Upper lobe of right lung (tissue), 1 donor: ENCODE results near the gene TMEM30A. TPM values are rescaled to one million over a fixed set of nuclear protein-coding genes. Genes with fewer than 3 reads are reported as not detected.
A peak's percentile ranks its signal among the peaks of the same experiment; 100 is the strongest.

Experiments
- ATAC-seq: fragments of 200-7000 bp; cut with Tn5 transposase; one replicate; pipeline ENCODE4 v1.9.1; 2020; ENCODE audit warnings: mild to moderate bottlenecking, moderate library complexity
- DNase-seq: peaks from one replicate; pipeline ENCODE4 v3.0.0-alpha.2; 2020
- H3K27ac ChIP-seq: fragments of 200-600 bp; one replicate; pipeline ENCODE4 v1.8.0; 2022
- H3K27me3 ChIP-seq: fragments of 200-600 bp; one replicate; pipeline ENCODE4 v1.8.0; 2022; ENCODE audit warnings: mild to moderate bottlenecking
- H3K36me3 ChIP-seq: fragments of 200-600 bp; one replicate; pipeline ENCODE4 v1.8.0; 2022
- H3K4me1 ChIP-seq: fragments of 200-600 bp; one replicate; pipeline ENCODE4 v1.8.0; 2022
- H3K4me3 ChIP-seq: fragments of 200-600 bp; one replicate; pipeline ENCODE4 v1.8.0; 2022; ENCODE audit warnings: mild to moderate bottlenecking
- H3K9me3 ChIP-seq: fragments of 200-600 bp; one replicate; pipeline ENCODE4 v1.8.0; 2022
- intact Hi-C: fragments of 100-400 bp; cut with DNase I; formaldehyde crosslinking; loops from one replicate; pipeline ENCODE4 v1.11.0; 2022
- total RNA-seq: library from RNA; stranded (reverse); fragmentation: NEBNext Ultra II Directional; extraction: Animal tissue kit (Norgen Biotek cat#: 25700); gene quantifications from one replicate; pipeline ENCODE4 v1.2.1, GENCODE V29; 2021
- TF ChIP-seq, protein P1 (sequence below): fragments of 200-600 bp; IDR thresholded peaks from one replicate; pipeline ENCODE4 v1.8.0; 2022; ENCODE audit warnings: antibody characterized with exemption
- donor health status: DM: no; HTN: yes; CAD: no; lungs with severe emphysema.

The TMEM30A gene
- total RNA-seq, 1 donor from 2014 or later: 183 TPM

DNA sequence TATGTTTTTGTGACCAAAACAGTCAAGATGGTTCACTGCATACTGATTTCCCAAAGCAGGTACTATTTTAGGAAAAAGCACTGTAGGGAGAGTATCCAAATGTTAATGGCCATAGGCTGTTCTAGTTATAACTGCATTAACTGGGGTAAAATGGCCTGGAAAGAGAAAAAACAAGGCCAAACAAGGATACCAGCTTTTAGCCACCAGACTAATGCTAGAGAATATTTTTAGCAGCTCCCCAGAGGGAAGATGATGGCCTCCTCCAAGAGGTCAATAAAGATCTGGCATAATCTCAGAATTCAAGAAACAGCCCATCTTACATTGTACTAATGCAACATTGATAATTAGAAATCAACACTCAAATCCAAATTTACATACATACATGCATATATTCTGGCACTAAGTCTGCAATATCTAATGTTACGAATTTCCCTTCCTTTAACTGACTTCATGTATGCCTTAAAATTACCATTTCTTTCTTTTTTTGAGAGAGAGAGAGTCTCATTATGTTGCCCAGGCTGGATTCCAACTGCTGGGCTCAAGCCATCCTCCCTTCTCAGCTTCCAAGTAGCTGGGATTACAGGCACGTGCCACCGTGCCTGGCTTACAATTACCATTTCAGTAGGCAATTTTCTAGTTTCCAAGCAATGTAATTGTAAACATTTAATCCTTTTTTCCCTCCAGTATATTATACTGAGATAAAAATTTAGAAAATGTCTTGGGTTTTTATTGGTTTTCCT is 50.3 kb downstream of the TMEM30A start:
- DNase-seq (no peak), ATAC-seq (no peak)
- Histone ChIP-seq H3K27me3 (no peaks in the 10 kb centered on the region), H3K9me3 (no peaks in the 10 kb centered on the region), H3K36me3 (peaks cover 31% of the 10 kb centered on the region), H3K4me3 (no peak overlapping the region), H3K4me1 (no peaks in the 10 kb centered on the region), H3K27ac (no peak overlapping the region)
- intact Hi-C loops: no loop called here
- TF ChIP-seq, protein P1, sequence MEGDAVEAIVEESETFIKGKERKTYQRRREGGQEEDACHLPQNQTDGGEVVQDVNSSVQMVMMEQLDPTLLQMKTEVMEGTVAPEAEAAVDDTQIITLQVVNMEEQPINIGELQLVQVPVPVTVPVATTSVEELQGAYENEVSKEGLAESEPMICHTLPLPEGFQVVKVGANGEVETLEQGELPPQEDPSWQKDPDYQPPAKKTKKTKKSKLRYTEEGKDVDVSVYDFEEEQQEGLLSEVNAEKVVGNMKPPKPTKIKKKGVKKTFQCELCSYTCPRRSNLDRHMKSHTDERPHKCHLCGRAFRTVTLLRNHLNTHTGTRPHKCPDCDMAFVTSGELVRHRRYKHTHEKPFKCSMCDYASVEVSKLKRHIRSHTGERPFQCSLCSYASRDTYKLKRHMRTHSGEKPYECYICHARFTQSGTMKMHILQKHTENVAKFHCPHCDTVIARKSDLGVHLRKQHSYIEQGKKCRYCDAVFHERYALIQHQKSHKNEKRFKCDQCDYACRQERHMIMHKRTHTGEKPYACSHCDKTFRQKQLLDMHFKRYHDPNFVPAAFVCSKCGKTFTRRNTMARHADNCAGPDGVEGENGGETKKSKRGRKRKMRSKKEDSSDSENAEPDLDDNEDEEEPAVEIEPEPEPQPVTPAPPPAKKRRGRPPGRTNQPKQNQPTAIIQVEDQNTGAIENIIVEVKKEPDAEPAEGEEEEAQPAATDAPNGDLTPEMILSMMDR: no peak

DNA sequence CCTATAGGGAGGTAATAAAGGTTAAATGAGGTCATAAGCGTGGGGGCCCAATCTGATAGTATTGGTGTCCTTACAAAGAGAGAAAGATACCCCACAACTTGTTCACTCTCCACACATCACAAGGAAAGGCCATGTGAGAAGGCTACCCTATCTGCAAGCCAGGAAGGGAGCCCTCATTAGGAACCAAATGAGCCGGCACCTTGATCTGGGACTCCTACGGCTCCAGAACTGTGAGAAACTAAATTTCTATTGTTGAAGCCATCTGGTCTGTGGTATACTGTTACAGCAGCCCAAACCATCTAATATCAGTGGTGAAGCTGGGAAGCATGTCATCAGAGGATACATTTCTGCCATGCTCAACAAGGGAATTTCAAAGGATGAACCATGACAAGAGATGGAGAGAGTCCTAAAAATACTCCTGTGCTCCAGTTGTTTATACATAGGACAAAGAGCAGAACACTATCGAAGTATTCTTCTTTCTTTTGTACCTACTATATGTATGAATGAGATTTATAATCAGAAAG is 51.4 kb downstream of the TMEM30A start:
- no peaks in the 10 kb centered on the region for H3K9me3 ChIP-seq
- intact Hi-C loops: no loop called here
- DNase-seq (no peak), ATAC-seq (no peak)
- no peak overlapping the region for H3K27ac ChIP-seq
- peaks cover 22% of the 10 kb centered on the region for H3K36me3 ChIP-seq
- no peaks in the 10 kb centered on the region for H3K27me3 ChIP-seq
- H3K4me3 ChIP-seq: no peak overlapping the region
- TF ChIP-seq, protein P1: no peak
- no peaks in the 10 kb centered on the region for H3K4me1 ChIP-seq

DNA sequence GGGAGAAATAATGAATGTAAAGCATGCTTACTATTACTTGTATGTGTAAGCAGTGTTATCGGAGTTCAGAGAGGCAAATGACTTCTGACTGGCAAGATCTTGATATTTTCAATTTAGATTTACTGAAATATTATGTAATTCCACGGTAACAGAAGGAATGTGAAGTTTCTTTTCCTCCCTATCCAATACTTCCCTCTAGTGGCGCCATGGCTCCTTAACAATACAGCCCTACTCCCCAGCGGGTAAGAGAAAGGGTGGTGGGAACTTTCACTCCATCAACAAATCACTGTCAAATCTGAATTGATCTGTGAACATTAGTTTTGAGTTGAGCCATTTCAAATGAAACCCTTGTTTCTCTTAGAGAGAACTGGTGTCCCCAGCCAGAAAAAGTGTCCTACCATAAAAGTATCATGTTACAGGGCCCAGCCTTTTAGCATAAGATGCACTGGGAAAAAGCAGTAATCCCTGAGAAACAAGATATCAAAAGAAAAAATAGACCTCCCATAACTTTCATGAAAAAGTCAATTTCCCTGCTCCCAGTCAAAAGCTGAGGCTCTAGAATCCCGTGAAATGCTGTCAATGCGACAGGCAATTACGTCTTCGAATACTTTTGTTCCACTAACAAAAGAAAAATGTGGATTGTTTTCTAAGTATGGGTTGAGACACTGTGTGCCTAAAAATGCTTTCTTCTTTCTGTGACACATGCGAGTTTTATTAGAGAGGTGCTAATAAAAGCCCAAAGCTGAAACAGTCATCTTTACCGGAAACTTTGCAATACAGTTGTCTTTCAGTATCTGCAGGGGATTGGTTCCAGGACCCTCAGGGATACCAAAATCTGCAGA is 53.9 kb downstream of the TMEM30A start:
- intact Hi-C loops: no loop called here
- Histone ChIP-seq H3K9me3 (no peaks in the 10 kb centered on the region), H3K4me1 (no peaks in the 10 kb centered on the region), H3K27me3 (no peaks in the 10 kb centered on the region), H3K27ac (no peak overlapping the region), H3K4me3 (no peak overlapping the region), H3K36me3 (no peaks in the 10 kb centered on the region)
- no peak for DNase-seq
- TF ChIP-seq, protein P1: peak; percentile 77
- ATAC-seq: peak; percentile 87

DNA sequence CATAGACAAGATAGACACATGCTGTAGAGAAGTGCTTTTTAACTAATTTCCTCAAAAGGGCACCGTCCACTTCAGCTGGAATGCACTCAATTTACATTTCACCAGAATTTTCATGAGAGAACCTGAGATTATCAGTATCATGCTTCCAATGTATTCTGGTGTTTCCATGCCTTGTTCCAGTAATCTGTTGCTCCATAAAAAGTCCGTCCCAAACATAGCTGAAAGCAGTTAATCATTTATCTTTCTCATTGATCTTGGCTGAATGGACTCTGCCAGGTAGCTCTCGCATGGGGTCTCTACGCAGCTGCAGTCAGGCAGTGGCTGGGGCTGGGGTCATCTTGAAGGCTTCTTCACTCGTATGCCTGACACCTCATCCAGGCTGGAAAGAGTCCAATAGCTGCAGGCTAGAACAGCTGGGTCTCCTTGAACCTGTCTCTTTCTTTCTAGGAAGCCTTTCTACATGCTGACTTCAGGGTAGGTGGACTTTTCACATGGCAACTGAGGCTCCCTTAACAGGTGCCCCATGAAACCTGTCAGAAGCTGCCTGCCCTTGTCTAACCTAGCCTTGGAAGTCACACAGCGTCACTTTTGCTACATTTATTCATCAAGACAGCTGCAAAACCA is 60.2 kb downstream of the TMEM30A start:
- no peaks in the 10 kb centered on the region for H3K9me3 ChIP-seq
- DNase-seq (no peak), ATAC-seq (no peak)
- no peak overlapping the region for H3K27ac ChIP-seq
- TF ChIP-seq, protein P1: no peak
- H3K4me3 ChIP-seq: no peak overlapping the region
- intact Hi-C loops: no loop called here
- no peaks in the 10 kb centered on the region for H3K36me3 ChIP-seq
- H3K27me3 ChIP-seq: no peaks in the 10 kb centered on the region
- no peaks in the 10 kb centered on the region for H3K4me1 ChIP-seq

DNA sequence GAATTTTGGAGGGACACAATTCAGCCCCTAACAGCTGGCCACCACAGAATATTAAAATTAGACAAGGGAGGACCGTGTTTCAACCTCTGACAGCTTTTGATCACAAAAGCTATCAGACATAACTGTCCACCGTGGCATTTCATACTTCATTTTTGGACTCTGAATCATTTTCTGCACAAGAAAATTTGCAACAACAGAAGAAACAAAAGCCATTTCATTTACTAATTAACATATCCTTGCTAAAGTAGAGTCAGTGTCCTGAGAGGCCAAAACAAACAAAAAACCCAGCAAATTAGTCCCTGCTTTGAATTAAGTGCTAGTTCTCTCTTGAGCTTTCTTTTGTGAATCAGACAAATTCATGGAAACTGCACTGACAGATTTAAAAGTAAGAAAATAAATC is 61.2 kb downstream of the TMEM30A start:
- no peak for ATAC-seq
- no peak for DNase-seq
- Histone ChIP-seq H3K4me3 (no peak overlapping the region), H3K36me3 (no peaks in the 10 kb centered on the region), H3K27me3 (no peaks in the 10 kb centered on the region), H3K9me3 (no peaks in the 10 kb centered on the region), H3K27ac (no peak overlapping the region), H3K4me1 (no peaks in the 10 kb centered on the region)
- TF ChIP-seq, protein P1: no peak
- intact Hi-C loops: no loop called here
